ENCODE data around the gene TYMP. TPM values are rescaled to one million over a fixed set of nuclear protein-coding genes. Genes with fewer than 3 reads are reported as not detected.

The TYMP gene
- polyA plus RNA-seq, 1 experiment: 2.9 TPM

DNA sequence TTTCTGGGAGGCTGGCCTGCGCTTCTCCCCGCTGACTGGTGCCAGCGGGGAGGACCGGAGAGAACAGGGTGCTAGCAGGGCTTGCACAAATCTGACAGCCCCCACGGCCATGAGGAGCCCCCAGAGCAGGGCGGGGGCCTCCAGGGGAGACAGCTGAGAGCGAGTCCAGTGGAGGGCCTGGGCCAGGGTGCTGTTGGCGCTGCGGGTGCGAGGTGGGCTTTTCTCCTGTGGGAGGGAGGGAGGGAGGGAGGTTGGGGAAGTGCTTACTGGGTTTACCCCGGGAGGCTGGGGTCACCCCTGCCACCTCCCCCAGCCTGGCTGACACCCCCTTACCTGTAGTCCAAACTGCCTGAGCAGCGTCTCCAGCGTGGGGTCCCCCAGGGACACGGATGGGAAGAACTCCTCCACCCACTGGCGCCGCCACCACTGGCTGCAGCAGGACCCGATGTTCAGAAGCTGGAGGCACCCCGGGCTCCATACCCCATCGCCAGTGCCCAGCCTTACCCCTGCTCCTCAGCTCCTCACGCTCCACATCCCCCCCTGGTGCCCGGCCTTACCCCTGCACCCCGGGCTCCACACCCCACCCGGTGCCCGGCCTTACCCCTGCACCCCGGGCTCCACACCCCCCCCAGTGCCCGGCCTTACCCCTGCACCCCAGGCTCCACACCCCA, 26.2 kb downstream of the TYMP start:
- ChIA-PET CTCF (interaction anchor here (0.6 kb wide), 1 partner anchor 24 kb away, joined by 5 read pairs; no protein-coding TSS in a partner anchor), POLR2A (no interaction called here)
- no peaks in the 10 kb centered on the region for H3K27me3 ChIP-seq (ENCODE audit: control insufficient read depth, insufficient read depth, low read length)
- no peaks in the 10 kb centered on the region; the same call in 1 of the 2 replicates for H3K9me3 ChIP-seq (ENCODE audit: control insufficient read depth, insufficient read depth, low read length)
- no peak overlapping the region for H3K27ac ChIP-seq (ENCODE audit: low read depth, low read length)
- no peak overlapping the region for H3K4me3 ChIP-seq (ENCODE audit: low read depth, low read length)
- no peak for DNase-seq (ENCODE audit: low read depth, low spot score)
- TF ChIP-seq, protein P1, sequence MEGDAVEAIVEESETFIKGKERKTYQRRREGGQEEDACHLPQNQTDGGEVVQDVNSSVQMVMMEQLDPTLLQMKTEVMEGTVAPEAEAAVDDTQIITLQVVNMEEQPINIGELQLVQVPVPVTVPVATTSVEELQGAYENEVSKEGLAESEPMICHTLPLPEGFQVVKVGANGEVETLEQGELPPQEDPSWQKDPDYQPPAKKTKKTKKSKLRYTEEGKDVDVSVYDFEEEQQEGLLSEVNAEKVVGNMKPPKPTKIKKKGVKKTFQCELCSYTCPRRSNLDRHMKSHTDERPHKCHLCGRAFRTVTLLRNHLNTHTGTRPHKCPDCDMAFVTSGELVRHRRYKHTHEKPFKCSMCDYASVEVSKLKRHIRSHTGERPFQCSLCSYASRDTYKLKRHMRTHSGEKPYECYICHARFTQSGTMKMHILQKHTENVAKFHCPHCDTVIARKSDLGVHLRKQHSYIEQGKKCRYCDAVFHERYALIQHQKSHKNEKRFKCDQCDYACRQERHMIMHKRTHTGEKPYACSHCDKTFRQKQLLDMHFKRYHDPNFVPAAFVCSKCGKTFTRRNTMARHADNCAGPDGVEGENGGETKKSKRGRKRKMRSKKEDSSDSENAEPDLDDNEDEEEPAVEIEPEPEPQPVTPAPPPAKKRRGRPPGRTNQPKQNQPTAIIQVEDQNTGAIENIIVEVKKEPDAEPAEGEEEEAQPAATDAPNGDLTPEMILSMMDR (IDR thresholded peaks at IDR 0.05; ENCODE audit: low read depth, low read length): no peak

DNA sequence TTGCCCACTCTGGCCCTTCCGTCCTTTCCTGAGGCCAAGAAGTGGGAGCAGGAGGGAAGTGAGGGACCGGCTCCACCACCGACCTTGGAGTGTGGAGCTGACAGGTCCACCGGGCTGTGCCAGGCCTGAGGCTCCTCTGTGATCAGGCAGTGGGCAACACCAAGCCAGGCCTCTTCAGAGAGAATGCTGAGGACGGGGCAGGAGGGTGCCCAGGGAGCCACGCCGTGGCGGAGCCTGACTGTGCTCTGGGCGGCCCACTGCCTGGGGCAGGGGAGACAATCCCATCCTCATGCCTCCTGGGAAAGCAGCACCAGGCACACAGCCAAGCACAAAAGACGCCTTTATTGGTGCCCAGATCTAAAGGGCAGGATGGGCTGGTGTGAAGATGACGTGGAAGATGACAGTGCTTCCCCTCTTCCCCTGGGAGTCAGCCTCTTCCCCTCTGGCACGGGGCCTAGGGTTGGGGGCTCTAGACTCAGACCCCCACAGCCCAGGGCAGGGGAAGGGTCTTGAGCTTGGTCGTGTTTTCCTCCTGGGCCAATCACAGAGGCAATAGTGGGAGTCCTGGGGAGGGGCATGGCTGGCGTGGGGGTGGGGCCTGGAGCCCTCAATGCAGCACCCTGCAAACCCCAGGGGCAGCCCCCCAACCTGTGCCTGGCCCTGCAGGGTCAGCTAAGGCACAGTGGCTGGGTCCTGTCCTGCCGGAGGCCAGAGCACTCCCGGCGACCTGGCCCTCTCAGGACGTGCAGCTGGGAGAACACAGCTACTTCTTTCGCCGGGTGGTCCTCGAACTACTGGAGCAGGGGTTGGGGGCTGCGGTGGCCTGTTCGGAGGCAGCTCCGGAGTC, 27.0 kb downstream of the TYMP start:
- Histone ChIP-seq H3K27me3 (ENCODE audit: control insufficient read depth, insufficient read depth, low read length) (no peaks in the 10 kb centered on the region), H3K4me3 (ENCODE audit: low read depth, low read length) (no peak overlapping the region), H3K27ac (ENCODE audit: low read depth, low read length) (no peak overlapping the region), H3K9me3 (ENCODE audit: control insufficient read depth, insufficient read depth, low read length) (no peaks in the 10 kb centered on the region; the same call in 1 of the 2 replicates)
- CTCF ChIA-PET: interaction anchor here (0.6 kb wide), 1 partner anchor 25 kb away, joined by 5 read pairs; no protein-coding TSS in a partner anchor
- TF ChIP-seq, protein P1 (IDR thresholded peaks at IDR 0.05; ENCODE audit: low read depth, low read length): no peak
- no peak for DNase-seq (ENCODE audit: low read depth, low spot score)
- POLR2A ChIA-PET: no interaction called here

DNA sequence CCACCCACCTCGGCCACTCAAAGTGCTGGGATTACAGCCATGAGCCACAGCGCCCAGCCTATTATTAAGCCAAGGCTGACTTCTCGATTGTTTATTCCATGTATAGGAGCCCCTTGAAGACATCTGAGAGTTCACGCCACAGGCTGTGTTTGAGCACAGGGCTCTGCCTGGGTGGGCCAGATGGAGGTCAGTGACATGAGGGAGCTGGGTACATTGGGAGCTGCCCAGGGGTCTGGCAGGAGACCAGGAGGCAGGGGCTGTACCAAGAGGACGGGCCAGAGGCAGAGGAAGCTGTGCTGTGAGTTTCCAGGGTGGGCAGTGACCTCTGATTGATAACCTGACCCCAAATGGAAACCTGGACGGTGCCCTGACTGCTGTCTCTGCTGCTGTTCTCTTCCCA, 27.7 kb downstream of the TYMP start:
- no peak for DNase-seq (ENCODE audit: low read depth, low spot score)
- Histone ChIP-seq H3K27ac (ENCODE audit: low read depth, low read length) (no peak overlapping the region), H3K27me3 (ENCODE audit: control insufficient read depth, insufficient read depth, low read length) (no peaks in the 10 kb centered on the region), H3K9me3 (ENCODE audit: control insufficient read depth, insufficient read depth, low read length) (no peaks in the 10 kb centered on the region; the same call in 1 of the 2 replicates), H3K4me3 (ENCODE audit: low read depth, low read length) (no peak overlapping the region)
- TF ChIP-seq, protein P1 (IDR thresholded peaks at IDR 0.05; ENCODE audit: low read depth, low read length): no peak
- ChIA-PET CTCF (no interaction called here), POLR2A (interaction anchor here (0.6 kb wide), 1 partner anchor 73 kb away, joined by 3 read pairs; no protein-coding TSS in a partner anchor)

DNA sequence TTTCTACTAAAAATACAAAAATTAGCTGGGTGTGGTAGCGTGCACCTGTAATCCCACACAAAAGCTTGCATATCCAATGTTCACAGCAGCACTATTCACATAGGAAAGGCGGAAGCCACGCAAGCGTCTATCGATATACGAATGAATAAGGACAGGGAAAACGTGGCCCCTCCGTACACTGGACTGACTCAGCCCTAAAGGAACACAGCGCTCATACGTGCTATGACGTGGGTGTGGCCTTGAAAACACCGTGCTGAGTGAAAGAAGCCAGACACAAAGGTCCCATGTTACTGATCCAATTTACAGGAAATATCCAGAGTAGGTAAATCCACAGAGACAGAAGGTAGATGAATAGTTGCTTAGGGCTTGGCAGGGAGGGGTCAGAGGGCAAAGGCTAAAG, 29.4 kb downstream of the TYMP start:
- Histone ChIP-seq H3K27ac (ENCODE audit: low read depth, low read length) (no peak overlapping the region), H3K4me3 (ENCODE audit: low read depth, low read length) (no peak overlapping the region), H3K9me3 (ENCODE audit: control insufficient read depth, insufficient read depth, low read length) (no peaks in the 10 kb centered on the region), H3K27me3 (ENCODE audit: control insufficient read depth, insufficient read depth, low read length) (no peaks in the 10 kb centered on the region)
- ChIA-PET CTCF (no interaction called here), POLR2A (interaction anchor here (1.6 kb wide), 1 partner anchor 25 kb away, joined by 9 read pairs; the partner anchor contains the start of gene SCO2)
- DNase-seq (ENCODE audit: low read depth, low spot score): no peak
- TF ChIP-seq, protein P1 (IDR thresholded peaks at IDR 0.05; ENCODE audit: low read depth, low read length): no peak

Data from AG04450 (cell line).